ENCODE measurements around the gene LRRC75A. TPM values are rescaled to one million over a fixed set of nuclear protein-coding genes. Genes with fewer than 3 reads are reported as not detected.

Gene LRRC75A
- total RNA-seq, 1 experiment from 2014 or later: 0.24 TPM

DNA sequence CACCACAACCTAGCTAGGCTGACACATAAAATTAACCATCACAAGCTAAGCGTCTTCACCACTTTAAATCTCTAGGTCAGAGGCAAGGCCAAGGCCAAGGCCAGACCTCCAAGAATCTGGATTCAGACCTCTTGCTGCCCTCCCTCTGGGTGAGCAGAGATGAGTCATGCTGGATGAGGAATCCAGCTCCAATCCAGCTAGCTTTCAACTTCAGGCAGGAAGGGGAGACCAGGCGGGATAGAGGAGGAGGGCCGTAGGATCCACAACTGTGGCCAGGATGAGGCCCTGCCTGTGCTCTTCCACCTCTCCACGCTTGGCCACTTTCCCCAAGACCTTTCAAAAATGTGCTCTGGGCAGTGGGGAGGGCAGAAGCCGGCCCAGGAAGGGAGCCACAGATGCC lies 14.7 kb downstream of the LRRC75A start:
- in situ Hi-C loops (cut with HindIII; ENCODE audit: low sequenced_read_pairs): no loop called here

DNA sequence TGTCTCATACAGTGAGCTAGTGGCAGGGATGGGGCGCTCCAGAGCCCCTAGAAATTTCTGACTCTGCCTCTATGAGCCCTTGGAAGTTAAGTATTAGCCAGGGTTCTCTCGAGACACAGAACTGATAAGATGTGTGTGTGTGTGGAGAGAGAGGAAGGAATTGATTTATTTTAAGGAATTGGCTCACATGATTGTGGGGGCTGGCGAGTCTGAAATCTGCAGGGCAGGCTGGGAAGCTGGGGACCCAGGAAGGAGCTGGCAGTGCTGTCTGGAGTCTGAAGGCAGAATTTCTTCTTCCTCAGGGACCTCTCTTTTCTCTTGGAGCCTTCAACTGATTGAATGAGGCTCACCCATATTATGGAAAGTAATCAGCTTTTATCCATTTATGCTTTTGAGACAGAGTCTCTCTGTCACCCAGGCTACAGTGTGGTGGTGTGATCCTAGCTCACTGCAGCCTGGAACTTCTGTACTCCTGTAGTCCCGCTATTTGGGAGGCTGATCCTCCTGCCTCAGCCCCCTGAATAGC lies 16.8 kb downstream of the LRRC75A start:
- DNase-seq (ENCODE audit: low spot score): no peak
- in situ Hi-C loops (cut with HindIII; ENCODE audit: low sequenced_read_pairs): no loop called here

More for the DNA sequence above, 14.7 kb downstream of the LRRC75A start:
- no peak for DNase-seq (ENCODE audit: low spot score)

DNA sequence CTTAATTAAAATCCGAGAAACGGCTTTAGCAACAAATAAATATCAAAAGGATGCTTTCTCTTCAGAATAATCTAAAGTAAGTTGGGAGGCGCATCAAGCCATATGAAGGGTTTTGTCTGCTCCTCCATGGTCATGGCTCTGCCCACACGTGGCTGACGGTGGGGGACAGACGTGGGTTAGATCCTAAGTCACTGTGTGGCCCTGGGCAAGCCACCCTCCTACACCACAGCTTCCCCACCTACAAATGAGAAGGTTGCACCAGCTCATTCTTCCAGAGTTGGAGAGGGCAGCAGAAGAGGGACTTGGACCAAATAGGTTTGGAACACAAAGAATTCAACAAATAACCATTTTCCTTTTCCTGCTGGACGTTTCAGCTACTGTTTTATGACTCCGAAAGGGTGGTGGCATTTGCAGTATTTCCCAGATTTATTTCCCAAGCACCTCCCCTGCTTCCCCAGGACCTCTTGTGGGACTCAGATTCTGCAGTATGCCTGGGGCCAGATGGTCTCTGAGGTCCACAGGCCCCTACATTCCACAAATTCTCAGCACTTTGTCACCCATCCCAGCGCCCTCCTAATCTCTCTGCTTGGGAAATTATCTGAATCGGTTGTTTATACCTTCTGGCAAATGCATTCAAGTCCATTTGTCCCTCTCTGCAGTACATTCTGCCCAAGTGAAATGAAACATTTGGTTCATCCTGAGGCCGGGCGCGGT lies 17.8 kb downstream of the LRRC75A start:
- in situ Hi-C loops (cut with HindIII; ENCODE audit: low sequenced_read_pairs): no loop called here
- DNase-seq (ENCODE audit: low spot score): no peak

DNA sequence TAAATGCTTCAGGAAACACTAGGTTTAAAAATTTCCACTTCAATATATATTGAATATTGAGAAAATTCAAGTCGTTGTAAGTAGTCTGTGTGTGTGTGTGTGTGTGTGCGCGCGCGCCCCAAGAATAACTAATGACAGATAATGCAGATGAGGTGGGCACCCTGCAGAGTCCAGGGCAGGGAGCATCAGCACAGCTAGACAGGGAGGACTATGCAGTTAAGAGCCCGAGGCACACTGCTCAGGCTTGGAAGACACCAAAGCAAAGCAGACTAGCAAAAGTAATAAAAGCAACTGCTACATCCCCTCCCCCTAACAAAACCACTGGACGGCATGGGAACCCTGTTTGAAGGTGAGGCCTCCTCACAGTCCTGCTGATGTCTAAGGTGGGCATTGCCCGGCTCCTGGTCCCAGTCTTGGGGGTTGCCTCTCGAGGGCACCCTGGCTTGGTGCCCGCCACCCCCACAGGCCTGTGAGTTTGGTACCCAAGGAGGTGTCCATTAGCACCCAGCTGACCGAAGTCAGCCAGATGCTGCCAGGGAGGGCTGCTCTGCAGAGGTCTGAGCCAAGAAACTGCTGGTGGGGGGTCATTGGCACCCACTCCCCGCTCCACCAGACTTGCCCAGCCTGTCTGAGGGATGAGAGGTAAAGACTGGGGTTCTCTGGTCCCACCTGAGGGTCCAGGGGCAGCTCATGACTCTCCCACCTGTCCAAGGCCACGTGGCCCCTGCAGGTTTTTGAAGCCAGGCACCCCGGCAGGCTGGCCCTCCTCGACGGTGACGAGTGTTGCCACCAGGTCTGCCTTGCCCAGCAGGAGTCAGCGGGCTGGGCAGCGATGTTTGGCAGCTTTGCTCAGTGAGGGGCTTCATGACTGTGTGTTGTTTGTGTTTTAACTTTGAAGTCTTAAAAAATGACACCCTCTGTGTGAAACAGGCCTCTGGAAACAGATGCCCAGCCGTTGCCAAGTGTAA lies 18.7 kb downstream of the LRRC75A start:
- in situ Hi-C loops (cut with HindIII; ENCODE audit: low sequenced_read_pairs): no loop called here
- DNase-seq (ENCODE audit: low spot score): no peak

DNA sequence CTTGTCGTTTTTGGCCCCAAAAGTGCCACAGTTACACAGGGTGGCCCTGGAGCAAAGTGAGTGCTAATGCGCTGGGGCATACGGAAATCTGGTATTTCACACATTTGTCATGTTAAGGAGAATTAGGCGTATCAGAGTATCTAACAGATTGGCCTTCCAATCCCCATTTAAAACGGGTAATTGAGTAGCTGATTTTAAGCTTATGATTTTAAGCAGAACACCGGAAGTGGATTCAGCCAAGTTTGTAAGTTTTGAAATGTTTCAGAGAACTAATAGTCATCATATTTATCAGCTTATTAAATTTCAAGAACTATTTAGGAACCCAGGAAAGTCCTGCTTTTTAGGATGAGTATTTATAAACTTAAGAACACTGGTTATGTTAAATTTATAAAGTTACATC lies 19.5 kb downstream of the LRRC75A start:
- in situ Hi-C loops (cut with HindIII; ENCODE audit: low sequenced_read_pairs): no loop called here

DNA sequence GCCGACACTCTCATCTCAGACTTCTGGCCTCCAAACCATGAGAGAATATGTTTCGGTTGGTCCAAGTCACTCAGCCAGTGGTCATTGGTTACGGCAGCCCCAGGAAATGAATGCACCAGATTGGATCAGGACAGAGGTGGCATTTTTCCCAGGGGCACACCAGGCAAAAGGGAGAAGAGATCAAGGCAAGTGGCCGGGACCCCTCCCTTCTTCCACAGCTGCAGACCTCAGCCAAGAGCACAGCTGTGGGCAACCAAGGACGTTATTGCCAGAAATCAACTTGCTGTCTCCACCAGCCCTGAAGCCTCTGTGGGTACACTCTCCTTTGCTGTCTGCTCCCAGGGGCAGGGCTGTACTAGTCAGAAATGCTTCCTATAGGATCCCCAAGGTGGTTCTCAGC lies 20.7 kb downstream of the LRRC75A start:
- in situ Hi-C loops (cut with HindIII; ENCODE audit: low sequenced_read_pairs): no loop called here

More for the DNA sequence above, 19.5 kb downstream of the LRRC75A start:
- DNase-seq (ENCODE audit: low spot score): no peak

DNA sequence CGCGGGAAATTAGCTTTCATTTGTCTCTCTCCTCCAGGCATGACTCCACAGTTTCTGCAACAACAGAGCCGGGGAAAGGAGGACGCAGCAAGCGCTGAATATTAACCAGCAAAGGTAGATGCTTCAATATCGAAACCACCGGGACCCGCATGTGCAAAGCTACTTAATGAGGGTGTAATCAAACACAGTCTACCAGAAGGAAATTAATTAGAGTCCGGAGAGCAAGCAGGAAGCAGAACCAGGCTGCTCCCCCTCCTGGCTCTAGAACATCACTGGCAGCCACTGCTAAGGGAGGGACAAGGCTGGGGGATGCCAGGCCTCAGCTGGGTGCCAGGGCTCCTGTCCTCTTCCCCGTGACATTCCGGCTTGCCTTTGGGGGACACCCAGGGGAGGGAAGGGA lies 21.7 kb downstream of the LRRC75A start:
- peak; percentile 30 for DNase-seq (ENCODE audit: low spot score)
- in situ Hi-C loops (cut with HindIII; ENCODE audit: low sequenced_read_pairs): no loop called here

More for the DNA sequence above, 20.7 kb downstream of the LRRC75A start:
- no peak for DNase-seq (ENCODE audit: low spot score)

DNA sequence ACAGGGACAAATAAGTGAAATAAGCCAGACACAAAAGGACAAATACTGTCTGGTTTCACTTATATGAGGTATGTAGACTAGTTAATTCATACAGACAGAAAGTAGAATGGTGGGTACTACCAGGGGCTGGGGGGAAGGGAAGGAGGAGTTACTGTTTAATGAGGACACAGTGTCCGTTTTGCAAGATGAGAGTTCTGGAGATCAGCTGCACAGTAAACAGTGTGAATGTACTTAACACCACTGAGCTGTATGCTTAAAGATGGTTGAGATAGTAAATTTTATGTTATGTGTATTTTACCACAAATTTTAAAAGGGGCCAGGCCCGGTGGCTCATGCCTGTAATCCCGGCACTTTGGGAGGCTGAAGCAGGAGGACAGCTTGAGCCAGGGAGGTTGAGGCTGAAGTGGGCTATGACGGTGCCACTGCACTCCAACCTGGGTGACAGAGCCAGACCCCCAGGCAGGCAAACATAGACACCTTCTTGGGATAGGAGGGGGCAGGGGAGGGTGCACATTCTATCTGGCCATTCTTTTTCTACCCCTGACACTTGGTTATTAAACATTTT lies 23.5 kb downstream of the LRRC75A start:
- in situ Hi-C loops (cut with HindIII; ENCODE audit: low sequenced_read_pairs): no loop called here

DNA sequence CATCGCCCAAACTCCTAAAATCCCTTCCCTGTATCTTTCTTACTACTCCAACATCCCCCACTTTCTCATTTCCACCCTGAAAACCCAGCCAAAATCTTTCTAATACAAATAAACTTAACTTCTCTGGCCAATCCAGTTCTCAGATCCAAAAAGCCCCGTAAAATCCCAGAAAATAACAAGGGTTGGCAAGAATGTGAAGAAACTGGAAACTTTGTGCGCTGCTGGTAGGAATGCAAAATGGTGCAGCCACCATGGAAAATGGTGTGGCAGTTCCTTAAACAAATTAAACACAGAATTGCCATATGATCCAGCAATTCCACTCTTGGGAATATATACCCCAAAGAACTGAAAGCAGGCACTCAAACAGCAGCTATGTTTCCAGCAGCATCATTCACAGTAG lies 24.1 kb downstream of the LRRC75A start:
- DNase-seq (ENCODE audit: low spot score): no peak
- in situ Hi-C loops (cut with HindIII; ENCODE audit: low sequenced_read_pairs): no loop called here

More for the DNA sequence above, 23.5 kb downstream of the LRRC75A start:
- DNase-seq (ENCODE audit: low spot score): no peak

DNA sequence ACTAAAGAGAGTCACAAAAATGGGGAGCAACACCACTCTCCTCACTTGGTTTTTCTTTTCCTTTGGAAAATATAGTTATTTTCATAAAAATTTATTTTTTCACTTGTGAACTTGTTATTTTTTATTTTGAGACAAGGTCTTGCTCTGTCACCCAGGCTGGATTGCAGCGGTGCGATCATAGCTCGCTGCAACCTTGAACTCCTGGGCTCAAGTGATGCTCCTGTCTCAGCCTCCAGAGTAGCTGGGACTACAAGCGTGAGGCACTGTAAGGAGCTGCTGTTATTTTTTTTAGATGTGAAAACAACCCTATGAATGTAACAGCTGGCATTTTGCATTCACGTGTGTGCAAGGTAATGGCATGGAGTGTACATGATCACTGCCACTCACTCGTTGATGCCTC lies 24.9 kb downstream of the LRRC75A start:
- no peak for DNase-seq (ENCODE audit: low spot score)
- in situ Hi-C loops (cut with HindIII; ENCODE audit: low sequenced_read_pairs): no loop called here

DNA sequence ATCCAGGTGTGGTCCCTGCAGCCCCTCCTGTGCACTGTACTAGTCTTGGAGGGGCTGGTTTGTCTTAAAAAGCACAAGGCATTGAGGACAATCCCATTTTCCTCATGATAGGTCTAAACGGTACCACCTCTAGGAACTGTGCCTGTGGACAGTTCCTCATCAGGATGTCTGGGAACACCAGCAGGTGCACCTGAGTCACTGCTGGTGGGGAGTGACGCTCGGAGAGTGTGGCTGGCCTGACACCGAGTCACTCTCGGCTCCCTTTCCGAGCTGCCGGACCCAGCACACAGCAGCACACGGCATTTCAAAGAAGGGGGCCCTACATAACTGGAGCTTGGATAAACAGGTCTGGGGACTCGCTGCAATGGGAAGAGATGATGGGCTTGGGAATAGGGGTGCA lies 25.6 kb downstream of the LRRC75A start:
- no peak for DNase-seq (ENCODE audit: low spot score)
- in situ Hi-C loops (cut with HindIII; ENCODE audit: low sequenced_read_pairs): no loop called here

DNA sequence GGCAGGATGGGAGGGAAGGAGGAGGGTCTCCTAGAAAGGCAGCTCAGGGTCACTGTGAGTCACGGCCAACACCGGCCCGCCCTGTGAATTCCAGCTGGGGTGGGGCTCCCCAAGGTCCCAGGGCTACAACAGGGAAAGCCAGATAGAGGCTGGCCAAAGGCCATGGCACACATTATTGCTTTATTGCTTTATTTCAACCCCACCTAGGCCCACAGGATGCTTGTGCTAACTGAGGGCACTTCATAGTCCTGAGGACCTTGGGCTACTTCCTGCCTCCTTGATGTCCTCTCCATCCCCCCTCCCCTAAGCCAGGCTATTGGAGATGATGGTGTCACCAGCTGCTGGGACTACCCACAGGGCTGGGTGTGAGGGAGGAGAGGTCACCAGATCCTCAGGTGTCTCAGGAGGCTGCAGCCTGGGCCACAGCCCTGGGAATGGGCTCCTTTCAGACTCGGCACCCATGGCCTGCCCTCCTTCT lies 26.1 kb downstream of the LRRC75A start:
- no peak for DNase-seq (ENCODE audit: low spot score)
- in situ Hi-C loops (cut with HindIII; ENCODE audit: low sequenced_read_pairs): no loop called here

DNA sequence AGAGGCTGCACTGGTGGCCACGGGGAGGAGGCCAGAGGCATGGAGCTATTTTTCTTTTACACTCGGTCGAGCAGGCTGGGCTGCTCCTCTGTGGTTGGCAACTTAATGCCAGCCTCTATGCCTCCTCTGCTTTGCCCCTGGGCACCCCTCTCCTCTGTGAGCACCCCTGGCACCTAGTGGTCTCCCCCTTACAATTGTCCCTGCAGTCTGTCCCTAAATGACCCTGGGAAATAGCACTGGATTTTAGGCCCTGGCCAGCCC lies 27.0 kb downstream of the LRRC75A start:
- DNase-seq (ENCODE audit: low spot score): no peak
- in situ Hi-C loops (cut with HindIII; ENCODE audit: low sequenced_read_pairs): no loop called here

DNA sequence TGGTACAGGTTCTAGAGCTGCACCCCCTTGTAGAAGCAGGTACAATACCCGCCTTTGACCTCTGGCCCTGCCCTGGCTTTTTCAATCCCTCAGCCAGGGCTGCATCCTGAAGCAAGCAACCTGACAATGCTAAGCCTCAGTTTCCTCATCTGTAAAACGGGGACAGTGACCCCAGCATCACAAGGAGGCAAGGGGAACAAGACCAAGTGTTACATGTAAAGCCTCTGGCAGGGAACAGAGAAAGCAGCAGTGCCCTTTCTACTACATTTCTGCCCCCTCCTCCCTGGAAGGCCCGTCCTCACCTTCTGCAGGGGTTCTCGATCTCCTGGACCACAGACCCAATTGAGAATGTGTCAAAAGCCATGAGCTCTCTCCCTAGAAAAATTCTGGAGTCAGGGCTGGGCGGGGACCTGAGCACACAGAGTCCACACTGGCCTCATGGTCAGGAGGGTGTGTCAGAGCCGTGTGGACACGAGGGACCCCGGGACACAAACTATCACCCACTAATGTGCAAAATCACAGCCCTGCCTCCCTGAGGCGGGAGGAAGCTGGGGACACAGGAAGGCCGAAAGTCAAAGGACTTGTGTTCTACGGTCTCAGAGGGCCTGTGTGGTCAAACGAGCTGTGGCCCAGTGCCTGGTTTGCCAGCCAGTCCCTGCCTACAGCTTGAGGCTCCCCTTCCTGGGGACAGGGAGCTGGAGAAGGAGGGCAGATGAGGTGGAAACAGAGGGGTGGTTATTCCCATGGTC lies 27.5 kb downstream of the LRRC75A start:
- in situ Hi-C loops (cut with HindIII; ENCODE audit: low sequenced_read_pairs): no loop called here
- no peak for DNase-seq (ENCODE audit: low spot score)

DNA sequence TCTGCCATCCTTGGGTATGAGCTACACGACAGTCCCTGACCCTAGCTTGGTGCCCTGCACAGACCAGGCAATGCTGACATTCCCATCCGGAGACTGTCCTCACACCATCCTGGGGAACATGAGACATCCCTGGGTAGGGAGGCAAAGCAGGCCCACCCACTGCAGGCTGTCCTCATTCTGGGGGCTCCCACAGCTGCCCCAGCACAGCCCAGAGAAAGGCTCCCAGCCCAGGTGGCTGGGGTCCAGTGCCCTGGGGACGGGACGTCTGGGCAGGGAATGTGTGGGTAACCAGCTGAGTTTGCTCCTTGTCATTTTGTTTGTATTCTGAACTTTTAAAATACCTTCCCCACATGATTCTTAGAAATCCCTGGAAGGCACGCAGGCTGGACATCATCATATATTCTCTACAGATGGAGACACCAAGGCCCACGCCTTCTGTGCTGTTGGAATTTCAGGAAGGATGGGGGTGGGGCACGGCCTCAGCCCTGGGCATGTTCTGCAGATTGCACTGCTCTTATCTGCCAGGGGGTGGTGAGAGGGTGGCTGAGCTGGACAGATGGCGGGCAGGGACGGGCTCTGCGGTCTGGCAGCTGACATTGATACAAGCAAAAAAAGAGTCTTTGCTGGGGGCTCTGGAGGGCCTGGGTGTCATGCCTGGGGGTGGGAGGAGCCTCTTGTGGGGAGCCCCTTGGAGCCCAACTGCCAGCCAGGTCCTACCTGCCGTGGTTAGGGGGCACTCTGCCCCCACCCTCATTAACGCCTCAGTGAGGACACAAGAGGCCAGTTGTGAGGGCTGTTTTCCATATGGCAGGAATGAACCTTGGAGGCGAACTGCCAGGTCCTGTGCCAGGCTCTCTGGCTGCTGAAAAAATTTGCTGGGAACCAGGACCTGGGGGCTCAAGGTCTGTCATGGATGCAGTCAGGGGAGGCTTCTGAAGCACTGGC lies 28.4 kb downstream of the LRRC75A start:
- DNase-seq (ENCODE audit: low spot score): peak; percentile 91
- in situ Hi-C loops (cut with HindIII; ENCODE audit: low sequenced_read_pairs): no loop called here

DNA sequence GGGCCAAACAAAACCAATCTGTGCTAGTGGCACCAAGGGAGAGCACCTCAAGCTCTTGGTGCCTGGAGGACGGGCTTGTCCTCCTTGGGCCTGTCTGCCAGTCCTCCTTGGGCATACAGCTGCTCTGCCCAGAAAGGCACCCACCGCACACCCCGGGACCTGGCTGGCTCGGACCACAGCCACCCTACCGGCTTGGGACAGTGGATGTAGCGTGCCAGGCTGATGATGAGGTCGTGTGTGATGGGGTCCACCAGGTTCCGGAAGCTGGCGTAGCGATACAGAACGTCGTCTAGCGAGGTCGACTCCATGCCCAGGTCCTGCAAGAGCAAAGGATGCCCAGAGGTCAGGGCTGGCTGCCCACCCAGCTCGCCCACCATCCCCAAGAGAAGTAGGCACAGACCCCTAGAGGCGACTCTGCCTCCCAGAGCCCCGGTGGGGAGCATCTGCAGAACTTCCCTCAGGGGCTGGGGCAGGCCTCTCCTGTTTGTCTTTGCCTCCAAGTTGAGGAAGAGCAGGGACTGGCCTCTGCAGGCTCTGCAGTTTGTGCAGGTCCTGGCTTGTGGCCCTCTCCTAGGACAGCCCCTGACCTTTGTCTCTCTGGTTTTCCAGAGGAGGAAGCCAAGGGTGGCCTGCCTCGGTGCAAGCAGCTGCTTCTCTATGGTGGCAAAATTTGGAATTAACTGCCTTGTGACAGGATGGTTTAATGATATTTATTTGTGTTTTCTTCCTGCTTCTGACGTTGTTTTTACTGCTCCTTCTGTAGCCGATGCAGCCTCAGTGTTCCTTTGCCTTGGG lies 29.7 kb downstream of the LRRC75A start:
- in situ Hi-C loops (cut with HindIII; ENCODE audit: low sequenced_read_pairs): no loop called here
- DNase-seq (ENCODE audit: low spot score): no peak

DNA sequence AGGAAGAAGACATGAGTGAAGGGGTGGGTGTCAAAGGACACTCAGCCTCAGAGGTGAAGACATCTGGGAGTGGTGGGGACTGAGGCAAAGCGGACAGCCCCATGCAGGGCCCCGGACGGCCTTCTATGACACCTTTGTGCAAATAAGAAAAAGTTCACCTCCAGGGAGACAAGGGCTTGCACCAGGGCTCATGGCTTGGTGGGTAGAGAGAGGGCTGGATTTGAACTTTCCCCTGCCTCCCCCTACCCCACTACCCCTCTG lies 30.5 kb downstream of the LRRC75A start:
- in situ Hi-C loops (cut with HindIII; ENCODE audit: low sequenced_read_pairs): no loop called here
- no peak for DNase-seq (ENCODE audit: low spot score)
